Fibroblast of villous mesenchyme (primary cell): ENCODE measurements around the gene TTC27. TPM values are rescaled to one million over a fixed set of nuclear protein-coding genes. Genes with fewer than 3 reads are reported as not detected.

ENCODE experiments used
- DNase-seq: peaks from one replicate; pipeline ENCODE4 v3.0.0-alpha.2; 2010; ENCODE audit warnings: low read depth
- H3K4me3 ChIP-seq: 2 replicates; pipeline ENCODE4 v1.5.1; 2011; ENCODE audit warnings: low read depth, mild to moderate bottlenecking, low read length
- total RNA-seq: library from RNA; depleted of rRNA; stranded (reverse); fragments of >200 nt; gene quantifications from 2 replicates; pipeline ENCODE4 v1.2.3, GENCODE V29; 2012
- TF ChIP-seq, protein P1 (sequence below): IDR thresholded peaks from 2 replicates; pipeline ENCODE4 v1.5.1; 2012; ENCODE audit warnings: low read depth, mild to moderate bottlenecking, low read length; ENCODE audit not compliant: insufficient read depth

Gene TTC27
- total RNA-seq, 1 donor: 32.4 TPM

DNA sequence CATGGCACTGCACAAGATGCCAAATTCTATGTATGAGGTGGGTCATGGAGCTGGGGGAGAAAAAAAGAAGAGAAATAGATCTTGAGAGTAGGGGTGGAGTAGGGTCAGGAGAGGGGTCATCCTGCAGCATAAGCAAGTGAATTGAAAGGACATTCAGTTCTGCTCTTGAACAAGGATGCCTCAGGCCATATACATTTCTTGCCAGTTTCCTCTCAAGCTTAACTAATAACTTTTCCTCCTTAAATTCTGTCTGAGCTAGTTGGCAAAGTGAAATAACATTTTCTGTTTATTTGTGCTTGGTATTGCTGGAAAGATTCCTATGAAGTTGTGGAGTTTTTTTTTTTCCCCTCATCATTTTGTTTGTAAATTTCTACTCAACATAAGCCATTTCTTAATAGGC lies 219.9 kb downstream of the TTC27 start:
- no peak overlapping the region for H3K4me3 ChIP-seq
- no peak for DNase-seq
- TF ChIP-seq, protein P1, sequence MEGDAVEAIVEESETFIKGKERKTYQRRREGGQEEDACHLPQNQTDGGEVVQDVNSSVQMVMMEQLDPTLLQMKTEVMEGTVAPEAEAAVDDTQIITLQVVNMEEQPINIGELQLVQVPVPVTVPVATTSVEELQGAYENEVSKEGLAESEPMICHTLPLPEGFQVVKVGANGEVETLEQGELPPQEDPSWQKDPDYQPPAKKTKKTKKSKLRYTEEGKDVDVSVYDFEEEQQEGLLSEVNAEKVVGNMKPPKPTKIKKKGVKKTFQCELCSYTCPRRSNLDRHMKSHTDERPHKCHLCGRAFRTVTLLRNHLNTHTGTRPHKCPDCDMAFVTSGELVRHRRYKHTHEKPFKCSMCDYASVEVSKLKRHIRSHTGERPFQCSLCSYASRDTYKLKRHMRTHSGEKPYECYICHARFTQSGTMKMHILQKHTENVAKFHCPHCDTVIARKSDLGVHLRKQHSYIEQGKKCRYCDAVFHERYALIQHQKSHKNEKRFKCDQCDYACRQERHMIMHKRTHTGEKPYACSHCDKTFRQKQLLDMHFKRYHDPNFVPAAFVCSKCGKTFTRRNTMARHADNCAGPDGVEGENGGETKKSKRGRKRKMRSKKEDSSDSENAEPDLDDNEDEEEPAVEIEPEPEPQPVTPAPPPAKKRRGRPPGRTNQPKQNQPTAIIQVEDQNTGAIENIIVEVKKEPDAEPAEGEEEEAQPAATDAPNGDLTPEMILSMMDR: no peak

DNA sequence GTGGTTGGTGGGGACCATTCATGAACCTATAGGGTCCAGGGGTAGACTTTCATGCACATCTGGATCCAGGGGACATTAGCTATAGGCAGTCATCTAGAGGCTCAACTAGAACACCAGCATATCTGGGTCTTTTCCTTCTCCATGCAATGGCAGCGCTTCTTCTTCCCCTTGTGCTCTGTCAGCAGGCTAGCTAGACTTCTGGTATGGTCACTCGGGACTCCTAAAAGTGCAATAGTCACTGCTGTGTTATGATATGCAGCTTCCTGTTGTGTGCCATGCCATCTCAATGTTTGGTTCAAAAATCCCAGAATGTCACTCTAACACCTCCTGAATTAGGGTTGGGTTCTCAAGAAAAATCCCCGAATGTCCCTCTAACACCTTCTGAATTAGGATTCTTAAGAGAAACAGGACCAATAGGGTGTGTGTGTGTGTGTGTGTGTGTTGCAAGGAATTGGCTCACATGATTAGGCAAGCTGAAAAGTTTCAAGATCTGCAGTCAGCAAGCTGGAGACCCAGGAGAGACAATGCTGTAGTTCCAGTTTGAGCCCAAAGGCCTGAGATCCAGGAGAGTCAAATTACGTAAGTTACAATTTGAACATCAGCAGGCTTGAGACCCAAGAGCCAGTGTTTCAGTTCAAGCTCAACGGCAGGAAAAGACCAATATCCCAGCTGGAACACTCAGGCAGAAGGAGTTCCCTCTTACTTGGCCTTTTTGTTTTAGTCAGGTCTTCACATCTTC lies 221.8 kb downstream of the TTC27 start:
- H3K4me3 ChIP-seq: no peak overlapping the region
- DNase-seq: no peak
- TF ChIP-seq, protein P1: no peak

DNA sequence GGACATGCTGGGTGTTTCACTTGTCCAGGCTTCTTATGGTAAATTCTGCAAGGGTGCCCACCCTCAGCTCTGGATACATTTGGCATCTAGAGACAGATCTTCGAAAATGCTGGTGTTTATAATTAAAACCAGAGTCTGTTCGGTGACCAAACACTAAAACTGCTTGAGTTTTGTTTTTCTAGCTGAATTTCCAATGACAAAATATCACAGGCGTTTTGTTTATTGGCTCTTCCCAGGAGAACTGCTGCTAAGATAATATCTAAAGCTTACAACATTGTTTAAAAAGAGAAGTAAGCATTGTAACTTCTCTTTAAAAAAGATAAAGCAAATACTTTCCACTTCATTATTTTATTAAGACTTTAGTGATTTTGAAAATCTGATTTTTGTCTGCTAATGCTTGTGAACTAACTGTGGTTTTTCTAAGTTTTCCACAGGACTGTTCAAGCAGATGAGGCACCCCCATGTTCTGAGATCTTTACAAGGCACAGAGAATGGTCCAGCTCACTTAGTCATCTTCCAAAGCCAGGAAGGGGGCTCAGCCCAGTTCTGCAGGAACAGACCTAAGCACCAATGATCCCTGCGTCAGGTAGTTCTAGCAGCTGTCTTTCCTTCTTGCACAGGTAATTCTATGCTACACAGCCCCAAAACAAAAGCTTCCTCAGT lies 224.1 kb downstream of the TTC27 start:
- DNase-seq: peak; percentile 44
- TF ChIP-seq, protein P1: no peak
- no peak overlapping the region for H3K4me3 ChIP-seq

DNA sequence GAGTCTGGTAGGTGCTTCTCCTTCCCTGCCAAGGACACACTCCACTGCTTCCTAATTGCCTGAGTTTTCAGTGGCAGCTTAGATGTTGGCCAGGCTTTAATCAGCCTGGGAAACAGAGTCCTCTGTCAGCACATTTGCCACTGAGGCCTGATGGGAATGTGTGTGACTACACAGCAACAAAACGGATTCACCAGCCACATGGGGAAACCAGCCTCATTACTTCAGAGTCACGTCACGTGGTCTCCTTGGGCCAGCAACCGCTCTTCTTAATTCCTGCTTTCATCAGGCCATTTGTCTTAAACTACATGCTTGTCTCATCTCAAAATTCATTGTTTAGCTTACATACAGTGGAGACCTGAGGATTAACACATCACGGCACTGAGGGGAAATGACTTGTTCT lies 225.0 kb downstream of the TTC27 start:
- no peak overlapping the region for H3K4me3 ChIP-seq
- TF ChIP-seq, protein P1: no peak
- DNase-seq: peak; percentile 27

DNA sequence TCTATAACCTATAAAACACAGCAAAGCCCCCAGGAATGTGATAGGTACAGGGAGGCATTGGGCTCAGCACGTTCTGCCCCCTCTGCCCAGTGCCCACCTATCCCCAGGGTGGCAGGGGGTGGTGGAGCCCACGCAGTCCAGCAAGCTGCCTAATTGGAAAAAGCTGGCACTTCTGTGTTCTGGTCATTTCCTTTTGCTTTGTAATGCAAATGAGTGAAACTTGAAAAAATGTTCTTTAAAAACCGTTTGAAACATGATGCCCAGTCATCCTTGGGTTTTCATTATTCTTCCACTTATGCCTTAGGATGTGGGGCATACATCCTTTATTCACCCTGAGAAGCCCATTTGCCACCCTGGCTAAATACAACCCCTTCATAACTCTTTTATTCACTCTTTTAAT lies 229.0 kb downstream of the TTC27 start:
- no peak overlapping the region for H3K4me3 ChIP-seq
- TF ChIP-seq, protein P1: no peak

DNA sequence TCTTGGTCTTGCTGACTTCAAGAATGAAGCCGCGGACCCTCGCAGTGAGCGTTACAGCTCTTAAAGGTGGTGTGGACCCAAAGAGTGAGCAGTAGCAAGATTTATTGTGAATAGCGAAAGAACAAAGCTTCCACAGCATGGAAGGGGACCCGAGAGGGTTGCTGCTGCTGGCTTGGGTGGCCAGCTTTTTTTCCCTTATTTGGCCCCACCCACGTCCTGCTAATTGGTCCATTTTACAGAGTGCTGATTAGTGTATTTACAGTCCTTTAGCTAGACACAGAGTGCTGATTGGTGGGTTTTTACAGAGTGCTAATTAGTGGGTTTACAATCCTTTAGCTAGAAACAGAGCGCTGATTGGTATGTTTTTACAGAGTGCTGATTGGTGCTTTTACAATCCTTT lies 230.9 kb downstream of the TTC27 start:
- TF ChIP-seq, protein P1: no peak
- no peak overlapping the region for H3K4me3 ChIP-seq
- no peak for DNase-seq

More for the DNA sequence above, 229.0 kb downstream of the TTC27 start:
- DNase-seq: no peak
